Right atrium auricular region (tissue), 2 donors: ENCODE data around the gene RPTOR. TPM values are rescaled to one million over a fixed set of nuclear protein-coding genes. Genes with fewer than 3 reads are reported as not detected.

Experiments
- DNase-seq: peaks from one replicate; pipeline ENCODE4 v3.0.0-alpha.2; 2019; ENCODE audit warnings: low spot score
- H3K27ac ChIP-seq, 2 donors: fragments of 200-600 bp; sonication (generic); 1 replicate in 1 of 2; 2 replicates in 1 of 2; pipeline ENCODE4 v1.5.1; 2016 to 2019
- H3K27me3 ChIP-seq, 2 donors: fragments of 200-600 bp; sonication (generic); one replicate each; pipeline versions ENCODE4 v1.5.1 to v1.6.0; 2017 to 2019
- H3K36me3 ChIP-seq: fragments of 200-600 bp; sonication (generic); one replicate; pipeline ENCODE4 v1.5.1; 2016
- H3K4me1 ChIP-seq, 2 donors: fragments of 200-600 bp; sonication (generic); one replicate each; pipeline versions ENCODE4 v1.5.1 to v1.6.0; 2017 to 2019
- H3K4me3 ChIP-seq, 2 donors: fragments of 200-600 bp; sonication (generic); 1 replicate in 1 of 2; 2 replicates in 1 of 2; pipeline ENCODE4 v1.5.1; 2017 to 2019; ENCODE audit warnings: mild to moderate bottlenecking in 1 of 2, moderate library complexity in 1 of 2
- H3K9me3 ChIP-seq, 2 donors: fragments of 200-600 bp; sonication (generic); one replicate each; pipeline ENCODE4 v1.5.1; 2019
- CTCF ChIP-seq, 2 donors: fragments of 200-600 bp; sonication (generic); IDR thresholded peaks; one replicate each; pipeline ENCODE4 v1.5.1; 2019; ENCODE audit warnings: antibody characterized with exemption in 2 of 2
- total RNA-seq, 2 donors: library from RNA; depleted of rRNA; stranded (reverse); fragments of >200 nt; gene quantifications; one replicate each; pipeline ENCODE4 v1.1.0, GENCODE V29; 2016

The RPTOR gene
- total RNA-seq, 2 donors from 2014 or later = 19.9 to 22.6 TPM

GRCh38 chr17:80845069-80845862 is 300.6 kb downstream of the RPTOR start:
- no peaks in the 10 kb centered on the region for H3K4me1 ChIP-seq
- no peak overlapping the region for H3K4me3 ChIP-seq
- H3K27me3 ChIP-seq = no peaks in the 10 kb centered on the region
- peaks cover 26% of the 10 kb centered on the region for H3K36me3 ChIP-seq
- no peak for DNase-seq
- TF ChIP-seq CTCF (IDR thresholded peaks at IDR 0.05) = no peak
- no peak overlapping the region for H3K27ac ChIP-seq
- no peaks in the 10 kb centered on the region for H3K9me3 ChIP-seq

- Histone ChIP-seq H3K9me3 (no peaks in the 10 kb centered on the region), H3K36me3 (peaks cover 26% of the 10 kb centered on the region), H3K4me3 (no peak overlapping the region), H3K4me1 (no peaks in the 10 kb centered on the region), H3K27ac (no peak overlapping the region), H3K27me3 (no peaks in the 10 kb centered on the region)
- no peak for TF ChIP-seq CTCF (IDR thresholded peaks at IDR 0.05)
- DNase-seq = no peak
These were observed 301.4 kb downstream of the RPTOR start for GRCh38 chr17:80845863-80846671.

GRCh38 chr17:80846932-80847331 is 302.3 kb downstream of the RPTOR start:
- Histone ChIP-seq H3K27ac (no peak overlapping the region), H3K4me3 (no peak overlapping the region), H3K4me1 (no peaks in the 10 kb centered on the region), H3K36me3 (peaks cover 26% of the 10 kb centered on the region), H3K9me3 (no peaks in the 10 kb centered on the region), H3K27me3 (no peaks in the 10 kb centered on the region)
- no peak for TF ChIP-seq CTCF (IDR thresholded peaks at IDR 0.05)
- no peak for DNase-seq

GRCh38 chr17:80847496-80848230 is 303.0 kb downstream of the RPTOR start:
- no peak for DNase-seq
- Histone ChIP-seq H3K9me3 (no peaks in the 10 kb centered on the region), H3K4me3 (no peak overlapping the region), H3K27me3 (no peaks in the 10 kb centered on the region), H3K4me1 (no peaks in the 10 kb centered on the region), H3K36me3 (peaks cover 26% of the 10 kb centered on the region), H3K27ac (no peak overlapping the region)
- TF ChIP-seq CTCF (IDR thresholded peaks at IDR 0.05) = no peak

- no peak for TF ChIP-seq CTCF (IDR thresholded peaks at IDR 0.05)
- Histone ChIP-seq H3K4me1 (no peaks in the 10 kb centered on the region), H3K27me3 (no peaks in the 10 kb centered on the region), H3K4me3 (no peak overlapping the region), H3K36me3 (peaks cover 26% of the 10 kb centered on the region), H3K9me3 (no peaks in the 10 kb centered on the region), H3K27ac (no peak overlapping the region)
- DNase-seq = no peak
These were observed 303.9 kb downstream of the RPTOR start for GRCh38 chr17:80848449-80849102.
